Liver (tissue), 9 donors: Measurements from ENCODE around the gene CIAPIN1. TPM values are rescaled to one million over a fixed set of nuclear protein-coding genes. Genes with fewer than 3 reads are reported as not detected.

Source experiments
- DNase-seq: peaks from one replicate; pipeline ENCODE4 v3.0.0-alpha.2; 2017; ENCODE audit warnings: low spot score
- H3K27ac ChIP-seq, 2 donors: one replicate each; pipeline ENCODE4 v1.7.0; 2013; ENCODE audit warnings: inconsistent platforms in 2 of 2, low read length in 2 of 2, control low read depth in 1 of 2, low read depth in 1 of 2, mild to moderate bottlenecking in 1 of 2
- H3K27me3 ChIP-seq, 4 donors: one replicate each; pipeline versions ENCODE4 v1.6.1 to v1.7.0; 2013; ENCODE audit warnings: low read length in 3 of 4, inconsistent platforms in 1 of 4, mild to moderate bottlenecking in 1 of 4, moderate library complexity in 1 of 4; ENCODE audit not compliant: control insufficient read depth in 4 of 4, insufficient read depth in 4 of 4
- H3K36me3 ChIP-seq, 4 donors: one replicate each; pipeline versions ENCODE4 v1.6.1 to v1.7.0; 2013; ENCODE audit warnings: low read length in 3 of 4, mild to moderate bottlenecking in 3 of 4, low read depth in 1 of 4, moderate library complexity in 1 of 4; ENCODE audit not compliant: control insufficient read depth in 4 of 4, insufficient read depth in 3 of 4
- H3K4me1 ChIP-seq, 4 donors: one replicate each; pipeline versions ENCODE4 v1.6.1 to v1.7.0; 2013; ENCODE audit warnings: low read length in 3 of 4, mild to moderate bottlenecking in 3 of 4, moderate library complexity in 1 of 4; ENCODE audit not compliant: control insufficient read depth in 4 of 4, insufficient read depth in 4 of 4
- H3K4me3 ChIP-seq, 3 donors: one replicate each; pipeline versions ENCODE4 v1.6.1 to v1.7.0; 2013; ENCODE audit warnings: low read length in 3 of 3, control low read depth in 1 of 3, low read depth in 1 of 3, mild to moderate bottlenecking in 1 of 3
- H3K9ac ChIP-seq, 2 donors: one replicate each; pipeline ENCODE4 v1.7.0; 2013; ENCODE audit warnings: low read length in 2 of 2, mild to moderate bottlenecking in 2 of 2, moderate library complexity in 2 of 2, control low read depth in 1 of 2, low read depth in 1 of 2
- H3K9me3 ChIP-seq, 4 donors: one replicate each; pipeline versions ENCODE4 v1.6.1 to v1.7.0; 2013; ENCODE audit warnings: low read length in 3 of 4; ENCODE audit not compliant: control insufficient read depth in 4 of 4
- ATF3 ChIP-seq: IDR thresholded peaks from 2 replicates; pipeline ENCODE4 v1.6.1; 2016; ENCODE audit warnings: antibody characterized with exemption
- EGR1 ChIP-seq, 2 donors: IDR thresholded peaks; 2 replicates each; pipeline ENCODE4 v1.6.1; 2016 to 2018; ENCODE audit warnings: antibody characterized with exemption in 2 of 2, low read depth in 2 of 2
- FOXA1 ChIP-seq: IDR thresholded peaks from 2 replicates; pipeline ENCODE4 v1.6.1; 2016; ENCODE audit warnings: antibody characterized with exemption
- FOXA2 ChIP-seq: IDR thresholded peaks from 2 replicates; pipeline ENCODE4 v1.6.1; 2016; ENCODE audit warnings: antibody characterized with exemption
- GABPA ChIP-seq, 2 donors: IDR thresholded peaks in 1 of 2; conservative IDR thresholded peaks in 1 of 2; 2 replicates each; pipeline ENCODE4 v1.6.1; 2016; ENCODE audit warnings: antibody characterized with exemption in 2 of 2, mild to moderate bottlenecking in 1 of 2, moderate library complexity in 1 of 2
- HNF4A ChIP-seq, 2 donors: conservative IDR thresholded peaks; 2 replicates each; pipeline ENCODE4 v1.6.1; 2016; ENCODE audit warnings: antibody characterized with exemption in 2 of 2, mild to moderate bottlenecking in 2 of 2
- HNF4G ChIP-seq: IDR thresholded peaks from 2 replicates; pipeline ENCODE4 v1.6.1; 2016; ENCODE audit warnings: antibody characterized with exemption
- JUND ChIP-seq, 2 donors: IDR thresholded peaks; 2 replicates each; pipeline ENCODE4 v1.6.1; 2016; ENCODE audit warnings: antibody characterized with exemption in 2 of 2
- MAX ChIP-seq: IDR thresholded peaks from 2 replicates; pipeline ENCODE4 v1.6.1; 2016; ENCODE audit warnings: antibody characterized with exemption
- NR2F2 ChIP-seq: IDR thresholded peaks from 2 replicates; pipeline ENCODE4 v1.6.1; 2016; ENCODE audit warnings: antibody characterized with exemption
- RAD21 ChIP-seq, 2 donors: IDR thresholded peaks; 2 replicates each; pipeline ENCODE4 v1.6.1; 2016; ENCODE audit warnings: antibody characterized with exemption in 2 of 2, mild to moderate bottlenecking in 2 of 2
- REST ChIP-seq: IDR thresholded peaks from 2 replicates; pipeline ENCODE4 v1.6.1; 2016; ENCODE audit warnings: antibody characterized with exemption, mild to moderate bottlenecking
- RXRA ChIP-seq, 2 donors: IDR thresholded peaks; 2 replicates each; pipeline ENCODE4 v1.6.1; 2017 to 2018; ENCODE audit warnings: antibody characterized with exemption in 2 of 2, mild to moderate bottlenecking in 1 of 2
- TAF1 ChIP-seq: conservative IDR thresholded peaks from 2 replicates; pipeline ENCODE4 v1.6.1; 2016; ENCODE audit warnings: antibody characterized with exemption, mild to moderate bottlenecking
- YY1 ChIP-seq: IDR thresholded peaks from 2 replicates; pipeline ENCODE4 v1.6.1; 2016; ENCODE audit warnings: antibody characterized with exemption, mild to moderate bottlenecking
- ZBTB33 ChIP-seq: IDR thresholded peaks from 2 replicates; pipeline ENCODE4 v1.6.1; 2016; ENCODE audit warnings: antibody characterized with exemption
- WGBS: extraction: QIAGEN DNeasy Blood & Tissue Kit; methylation state at CpG from one replicate; pipeline ENCODE4 v1.1.7; 2013; 5-methylcytosine and 5-hydroxymethylcytosine counted together
- polyA plus RNA-seq, 2 donors: library from polyadenylated mRNA; stranded (reverse) in 1 of 2; unstranded in 1 of 2; fragments of 200-250 nt in 1 of 2; fragments of >200 nt in 1 of 2; fragmentation: Nextera tagmentation in 1 of 2; extraction: Ambion mirVana in 1 of 2; gene quantifications; one replicate each; pipeline versions ENCODE4 v1.2.1 to v1.2.3, GENCODE V29; 2013 to 2015
- total RNA-seq, 2 donors: library from RNA; depleted of rRNA; stranded (reverse); fragments of >200 nt; gene quantifications; one replicate each; pipeline ENCODE4 v1.2.3, GENCODE V29; 2014
- donor health status: healthy.
- donor health status: healthy.
- donor health status: healthy.
- donor health status: healthy.
- donor health status: healthy.

CIAPIN1 gene
- total and polyA plus RNA-seq, 4 donors = 19.5 to 32.7 (median 23.4) TPM

GRCh38 chr16:57389087-57389468, 58.1 kb downstream of the CIAPIN1 start:
- Histone ChIP-seq H3K4me3 (no peak overlapping the region), H3K9ac (no peak overlapping the region), H3K4me1 (no peaks in the 10 kb centered on the region), H3K36me3 (no peaks in the 10 kb centered on the region), H3K27me3 (no peaks in the 10 kb centered on the region), H3K27ac (no peak overlapping the region), H3K9me3 (no peaks in the 10 kb centered on the region)
- TF ChIP-seq HNF4A (conservative IDR thresholded peaks at IDR 0.05) (no peak), FOXA2 (no peak), ZBTB33 (no peak), ATF3 (no peak), GABPA (IDR thresholded peaks at IDR 0.05 in 1 of 2, conservative IDR thresholded peaks at IDR 0.05 in 1 of 2) (no peak), TAF1 (no peak), REST (no peak), NR2F2 (no peak), YY1 (no peak), FOXA1 (no peak), RAD21 (IDR thresholded peaks at IDR 0.05) (no peak), HNF4G (no peak), MAX (no peak), EGR1 (IDR thresholded peaks at IDR 0.05; ENCODE audit: low read depth in 2 of 2) (no peak), JUND (IDR thresholded peaks at IDR 0.05) (no peak), RXRA (IDR thresholded peaks at IDR 0.05) (no peak)
- 95% methylated on average over 3 of the region's 3 CpGs for WGBS
- no peak for DNase-seq

- H3K36me3 ChIP-seq = no peaks in the 10 kb centered on the region
- DNase-seq = no peak
- no peaks in the 10 kb centered on the region for H3K27me3 ChIP-seq
- no peaks in the 10 kb centered on the region for H3K4me1 ChIP-seq
- no peak overlapping the region for H3K4me3 ChIP-seq
- H3K9me3 ChIP-seq = no peaks in the 10 kb centered on the region
- TF ChIP-seq JUND (IDR thresholded peaks at IDR 0.05) (no peak), YY1 (no peak), GABPA (IDR thresholded peaks at IDR 0.05 in 1 of 2, conservative IDR thresholded peaks at IDR 0.05 in 1 of 2) (no peak), FOXA1 (no peak), HNF4G (no peak), ATF3 (no peak), REST (no peak), NR2F2 (no peak), EGR1 (IDR thresholded peaks at IDR 0.05; ENCODE audit: low read depth in 2 of 2) (no peak), MAX (no peak), FOXA2 (no peak)
- H3K9ac ChIP-seq = no peak overlapping the region
- no peak overlapping the region for H3K27ac ChIP-seq
- WGBS = 81% methylated on average over 7 of the region's 7 CpGs
Observed at GRCh38 chr16:57388359-57389086, 58.7 kb downstream of the CIAPIN1 start.
